Tibial nerve (tissue), 4 donors: ENCODE results near the gene CAB39.

ENCODE experiments used
- CTCF ChIP-seq, 5 experiments: fragments of 200-600 bp in 3 of 5; fragments of 450-650 bp in 2 of 5; sonication (generic) in 3 of 5; IDR thresholded peaks; one replicate each; pipeline ENCODE4 v1.5.1; 2016 to 2019; ENCODE audit warnings: antibody characterized with exemption in 5 of 5, mild to moderate bottlenecking in 3 of 5, moderate library complexity in 2 of 5
- EP300 ChIP-seq, 2 donors: sonication (generic); formaldehyde crosslinking; IDR thresholded peaks; one replicate each; pipeline ENCODE4 v1.6.1; 2017; ENCODE audit warnings: antibody characterized with exemption in 2 of 2, mild to moderate bottlenecking in 1 of 2
- POLR2A ChIP-seq, 2 donors: fragments of 450-650 bp; IDR thresholded peaks; one replicate each; pipeline ENCODE4 v1.6.1; 2017; ENCODE audit warnings: antibody characterized with exemption in 2 of 2, mild to moderate bottlenecking in 2 of 2, moderate library complexity in 2 of 2

- no peak for TF ChIP-seq CTCF (IDR thresholded peaks at IDR 0.05)
- no peak for TF ChIP-seq EP300 (IDR thresholded peaks at IDR 0.05)
- TF ChIP-seq POLR2A (IDR thresholded peaks at IDR 0.05) = no peak
Observed at GRCh38 chr2:230695551-230695950, 17.1 kb upstream of the CAB39 start.
